GM21390 (cell line): Measurements from ENCODE around the gene PDCD2.
"Not testable (repeated sequence)": the region's sequence is repeated elsewhere in the genome, so short reads cannot be mapped to it uniquely, and the experiment has no call there.

Experiments used
- ATAC-seq: cut with Tn5 transposase; IDR thresholded peaks from one replicate; pipeline ENCODE4 v1.9.1; 2021; ENCODE audit not compliant: unreplicated experiment

Gene PDCD2

GRCh38 chr6:170584181-170584953 lies at the start of gene PDCD2:
Gene PDCD2, minus strand, starts transcription at chr6:170584637. Its CDS starts 56 bp downstream, at chr6:170584581.
- ATAC-seq, result peak; percentile 96

- not testable (repeated sequence) for ATAC-seq
These were observed 31.6 kb upstream of the PDCD2 start for GRCh38 chr6:170616020-170616554.

- peak; percentile 90 for ATAC-seq
These were observed 27.9 kb upstream of the PDCD2 start for GRCh38 chr6:170612256-170612804.

- not testable (repeated sequence) for ATAC-seq
These were observed 24.8 kb upstream of the PDCD2 start for GRCh38 chr6:170609225-170609624.

GRCh38 chr6:170605574-170606259 lies 21.3 kb upstream of the PDCD2 start:
- ATAC-seq, result no peak

- no peak for ATAC-seq
These were observed 12.8 kb upstream of the PDCD2 start for GRCh38 chr6:170597278-170597677.

- no peak for ATAC-seq
These were observed 12.0 kb upstream of the PDCD2 start for GRCh38 chr6:170596426-170596825.

- ATAC-seq, result no peak
These were observed 6.3 kb upstream of the PDCD2 start for GRCh38 chr6:170590725-170591124.

- peak; percentile 35 for ATAC-seq
These were observed 589 bp upstream of the PDCD2 start for GRCh38 chr6:170584954-170585498.

- ATAC-seq, result no peak
These were observed 669 bp downstream of the PDCD2 start for GRCh38 chr6:170583756-170584180.

GRCh38 chr6:170578909-170579308 lies 5.5 kb downstream of the PDCD2 start:
- ATAC-seq, result no peak

- no peak for ATAC-seq
These were observed 9.2 kb downstream of the PDCD2 start for GRCh38 chr6:170575250-170575649.

GRCh38 chr6:170572704-170573466 lies 11.6 kb downstream of the PDCD2 start:
- ATAC-seq, result no peak

- ATAC-seq, result no peak
These were observed 19.4 kb downstream of the PDCD2 start for GRCh38 chr6:170564936-170565530.

GRCh38 chr6:170561555-170561954 lies 22.9 kb downstream of the PDCD2 start:
- ATAC-seq, result no peak

- no peak for ATAC-seq
These were observed 29.1 kb downstream of the PDCD2 start for GRCh38 chr6:170555305-170555704.

GRCh38 chr6:170554796-170555137 lies 29.7 kb downstream of the PDCD2 start:
- no peak for ATAC-seq

GRCh38 chr6:170554013-170554795 lies 30.2 kb downstream of the PDCD2 start, which contains the start of gene TBP:
Gene TBP, plus strand, starts transcription at chr6:170554369. Its CDS starts 2,661 bp downstream, at chr6:170557030.
- peak; percentile 95 for ATAC-seq

GRCh38 chr6:170553534-170554012 lies 30.9 kb downstream of the PDCD2 start:
- ATAC-seq, result peak; percentile 36
